ENCODE measurements around the gene FBXO44.

FBXO44 gene

GRCh38 chr1:11664336-11665065 is 9.8 kb downstream of the FBXO44 start:
- Histone ChIP-seq H3K9ac (ENCODE audit: low read length) (peak overlapping the region; percentile 18), H3K27ac (ENCODE audit: low read length) (no peak overlapping the region), H3K36me3 (ENCODE audit: control insufficient read depth, low read depth, low read length) (peaks cover 6% of the 10 kb centered on the region)

GRCh38 chr1:11668516-11668915 is 13.8 kb downstream of the FBXO44 start:
- Histone ChIP-seq H3K9me3 (ENCODE audit: control insufficient read depth, low read depth, low read length) (no peaks in the 10 kb centered on the region), H3K4me1 (ENCODE audit: control insufficient read depth, low read depth, low read length) (no peaks in the 10 kb centered on the region), H3K27ac (ENCODE audit: low read length) (no peak overlapping the region), H3K4me3 (ENCODE audit: low read length) (no peak overlapping the region), H3K9ac (ENCODE audit: low read length) (no peak overlapping the region), H3K36me3 (ENCODE audit: control insufficient read depth, low read depth, low read length) (peaks cover 24% of the 10 kb centered on the region), H3K27me3 (ENCODE audit: control insufficient read depth, insufficient read depth, low read length) (peaks cover 4% of the 10 kb centered on the region)

More at GRCh38 chr1:11664336-11665065, 9.8 kb downstream of the FBXO44 start:
- H3K4me1 ChIP-seq (ENCODE audit: control insufficient read depth, low read depth, low read length), result no peaks in the 10 kb centered on the region
- H3K9me3 ChIP-seq (ENCODE audit: control insufficient read depth, low read depth, low read length), result no peaks in the 10 kb centered on the region
- peaks cover 7% of the 10 kb centered on the region for H3K27me3 ChIP-seq (ENCODE audit: control insufficient read depth, insufficient read depth, low read length)
- peak overlapping the region; percentile 44 for H3K4me3 ChIP-seq (ENCODE audit: low read length)

- H3K9me3 ChIP-seq (ENCODE audit: control insufficient read depth, low read depth, low read length), result no peaks in the 10 kb centered on the region
- H3K36me3 ChIP-seq (ENCODE audit: control insufficient read depth, low read depth, low read length), result peaks cover 45% of the 10 kb centered on the region
- no peak overlapping the region for H3K9ac ChIP-seq (ENCODE audit: low read length)
- no peaks in the 10 kb centered on the region for H3K27me3 ChIP-seq (ENCODE audit: control insufficient read depth, insufficient read depth, low read length)
- H3K27ac ChIP-seq (ENCODE audit: low read length), result no peak overlapping the region
- H3K4me3 ChIP-seq (ENCODE audit: low read length), result no peak overlapping the region
- no peaks in the 10 kb centered on the region for H3K4me1 ChIP-seq (ENCODE audit: control insufficient read depth, low read depth, low read length)
Observed at GRCh38 chr1:11670747-11671146, 16.1 kb downstream of the FBXO44 start.

DNA sequence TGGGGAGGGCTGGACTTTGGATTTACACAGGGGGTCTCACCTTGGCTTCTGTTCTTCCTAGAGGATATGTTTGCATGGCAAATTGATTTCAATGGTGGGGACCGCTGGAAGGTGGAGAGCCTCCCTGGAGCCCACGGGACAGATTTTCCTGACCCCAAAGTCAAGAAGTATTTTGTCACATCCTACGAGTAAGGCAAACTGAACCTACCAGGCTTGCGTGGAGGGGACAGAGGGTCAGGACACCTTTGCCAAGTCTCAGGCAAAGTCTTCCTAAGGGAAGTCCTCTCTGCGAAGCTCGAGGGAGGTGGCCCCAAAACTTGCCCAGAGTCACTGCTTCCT is 16.5 kb downstream of the FBXO44 start:
- H3K9ac ChIP-seq (ENCODE audit: low read length), result no peak overlapping the region
- H3K4me3 ChIP-seq (ENCODE audit: low read length), result no peak overlapping the region
- no peaks in the 10 kb centered on the region for H3K4me1 ChIP-seq (ENCODE audit: control insufficient read depth, low read depth, low read length)
- no peak overlapping the region for H3K27ac ChIP-seq (ENCODE audit: low read length)
- peaks cover 49% of the 10 kb centered on the region for H3K36me3 ChIP-seq (ENCODE audit: control insufficient read depth, low read depth, low read length)
- no peaks in the 10 kb centered on the region for H3K27me3 ChIP-seq (ENCODE audit: control insufficient read depth, insufficient read depth, low read length)
- H3K9me3 ChIP-seq (ENCODE audit: control insufficient read depth, low read depth, low read length), result no peaks in the 10 kb centered on the region

DNA sequence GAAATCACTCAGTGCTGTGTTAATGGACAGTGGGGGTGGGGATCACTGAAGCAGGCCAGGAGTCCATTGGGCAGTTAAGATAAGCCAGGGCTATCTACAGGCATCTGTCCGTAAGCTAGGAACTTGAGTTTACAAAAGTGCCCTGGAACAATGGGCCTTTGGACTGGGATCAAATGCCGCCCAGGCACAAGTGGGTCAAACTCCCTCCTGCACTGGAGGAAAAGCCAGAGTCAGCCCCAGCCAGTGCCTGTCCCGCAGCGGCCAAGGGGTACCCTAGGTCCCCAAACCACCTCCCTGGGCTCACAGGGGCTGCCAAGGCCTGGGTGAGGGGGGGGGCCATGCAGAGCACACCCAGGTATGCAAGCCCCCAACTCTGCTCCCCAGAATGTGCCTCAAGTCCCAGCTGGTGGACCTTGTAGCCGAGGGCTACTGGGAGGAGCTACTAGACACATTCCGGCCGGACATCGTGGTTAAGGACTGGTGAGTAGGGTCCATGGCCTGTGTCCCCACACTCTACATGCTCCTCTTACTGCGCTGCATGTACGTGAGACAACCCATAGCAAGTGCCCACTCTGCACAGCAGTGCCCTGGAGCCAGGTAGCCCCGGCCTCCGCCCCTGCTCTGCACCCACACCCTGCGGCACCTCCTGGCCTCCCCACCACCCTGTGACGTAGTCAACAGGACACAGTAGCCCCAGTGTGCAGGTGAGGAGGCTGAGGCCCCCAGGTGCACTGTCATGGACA is 17.0 kb downstream of the FBXO44 start:
- no peaks in the 10 kb centered on the region for H3K4me1 ChIP-seq (ENCODE audit: control insufficient read depth, low read depth, low read length)
- H3K9ac ChIP-seq (ENCODE audit: low read length), result no peak overlapping the region
- peaks cover 54% of the 10 kb centered on the region for H3K36me3 ChIP-seq (ENCODE audit: control insufficient read depth, low read depth, low read length)
- no peaks in the 10 kb centered on the region for H3K27me3 ChIP-seq (ENCODE audit: control insufficient read depth, insufficient read depth, low read length)
- H3K4me3 ChIP-seq (ENCODE audit: low read length), result no peak overlapping the region
- H3K27ac ChIP-seq (ENCODE audit: low read length), result no peak overlapping the region
- H3K9me3 ChIP-seq (ENCODE audit: control insufficient read depth, low read depth, low read length), result no peaks in the 10 kb centered on the region

- Histone ChIP-seq H3K27me3 (ENCODE audit: control insufficient read depth, insufficient read depth, low read length) (no peaks in the 10 kb centered on the region), H3K9me3 (ENCODE audit: control insufficient read depth, low read depth, low read length) (no peaks in the 10 kb centered on the region), H3K4me1 (ENCODE audit: control insufficient read depth, low read depth, low read length) (no peaks in the 10 kb centered on the region), H3K9ac (ENCODE audit: low read length) (no peak overlapping the region), H3K36me3 (ENCODE audit: control insufficient read depth, low read depth, low read length) (peaks cover 62% of the 10 kb centered on the region), H3K4me3 (ENCODE audit: low read length) (no peak overlapping the region), H3K27ac (ENCODE audit: low read length) (no peak overlapping the region)
Observed at GRCh38 chr1:11673089-11673769, 18.6 kb downstream of the FBXO44 start.

DNA sequence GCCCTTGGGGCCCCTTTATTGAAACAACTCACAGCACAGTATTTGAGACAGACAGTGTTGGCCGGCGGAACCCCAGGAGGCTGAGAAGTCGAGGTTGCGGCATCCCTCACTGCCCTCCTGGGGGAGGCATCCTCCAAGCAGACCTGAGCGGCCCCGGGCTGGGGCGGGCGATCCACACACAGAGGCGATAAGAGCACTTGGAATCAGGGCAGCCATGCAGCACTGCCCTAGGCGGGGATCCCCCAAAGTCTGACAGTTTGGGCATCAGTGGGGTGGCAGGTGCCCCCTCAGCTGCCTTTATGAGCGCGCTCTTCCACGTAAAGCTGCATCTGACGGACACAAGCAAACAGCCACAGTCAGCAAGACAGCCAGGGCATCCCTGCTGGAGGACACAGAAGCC is 19.8 kb downstream of the FBXO44 start:
- peaks cover 71% of the 10 kb centered on the region for H3K36me3 ChIP-seq (ENCODE audit: control insufficient read depth, low read depth, low read length)
- H3K4me1 ChIP-seq (ENCODE audit: control insufficient read depth, low read depth, low read length), result no peaks in the 10 kb centered on the region
- H3K9ac ChIP-seq (ENCODE audit: low read length), result no peak overlapping the region

DNA sequence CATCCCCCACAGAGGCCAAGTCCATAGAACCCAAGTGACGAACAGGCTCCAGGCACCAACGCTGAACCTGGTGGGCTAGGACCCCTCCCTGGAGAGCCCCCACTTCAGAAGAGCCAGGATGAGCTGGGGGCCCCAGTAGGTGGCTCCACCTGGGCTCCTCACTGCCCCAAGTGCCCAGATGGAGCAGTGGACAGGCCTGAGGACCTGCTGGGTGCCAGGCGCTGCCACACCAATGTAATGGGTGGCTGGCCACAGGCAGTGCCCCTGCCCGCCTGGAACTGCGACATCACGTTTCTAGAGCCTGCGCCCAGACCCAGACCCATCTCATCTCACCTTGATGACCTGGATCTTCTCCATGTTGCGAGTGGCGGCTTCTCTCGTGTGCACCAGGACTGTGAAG is 20.6 kb downstream of the FBXO44 start:
- H3K9me3 ChIP-seq (ENCODE audit: control insufficient read depth, low read depth, low read length), result no peaks in the 10 kb centered on the region
- no peak overlapping the region for H3K27ac ChIP-seq (ENCODE audit: low read length)
- no peak overlapping the region for H3K4me3 ChIP-seq (ENCODE audit: low read length)
- peaks cover 71% of the 10 kb centered on the region for H3K36me3 ChIP-seq (ENCODE audit: control insufficient read depth, low read depth, low read length)
- H3K4me1 ChIP-seq (ENCODE audit: control insufficient read depth, low read depth, low read length), result no peaks in the 10 kb centered on the region
- H3K9ac ChIP-seq (ENCODE audit: low read length), result no peak overlapping the region
- H3K27me3 ChIP-seq (ENCODE audit: control insufficient read depth, insufficient read depth, low read length), result no peaks in the 10 kb centered on the region

More for the DNA sequence above, 19.8 kb downstream of the FBXO44 start:
- no peaks in the 10 kb centered on the region for H3K27me3 ChIP-seq (ENCODE audit: control insufficient read depth, insufficient read depth, low read length)
- H3K27ac ChIP-seq (ENCODE audit: low read length), result no peak overlapping the region
- H3K9me3 ChIP-seq (ENCODE audit: control insufficient read depth, low read depth, low read length), result no peaks in the 10 kb centered on the region
- H3K4me3 ChIP-seq (ENCODE audit: low read length), result no peak overlapping the region

- Histone ChIP-seq H3K4me1 (ENCODE audit: control insufficient read depth, low read depth, low read length) (peaks cover under 1% of the 10 kb centered on the region), H3K9ac (ENCODE audit: low read length) (no peak overlapping the region), H3K4me3 (ENCODE audit: low read length) (no peak overlapping the region), H3K36me3 (ENCODE audit: control insufficient read depth, low read depth, low read length) (peaks cover 63% of the 10 kb centered on the region), H3K27me3 (ENCODE audit: control insufficient read depth, insufficient read depth, low read length) (no peaks in the 10 kb centered on the region), H3K27ac (ENCODE audit: low read length) (no peak overlapping the region), H3K9me3 (ENCODE audit: control insufficient read depth, low read depth, low read length) (no peaks in the 10 kb centered on the region)
Observed at GRCh38 chr1:11676386-11677103, 21.9 kb downstream of the FBXO44 start.

- no peaks in the 10 kb centered on the region for H3K9me3 ChIP-seq (ENCODE audit: control insufficient read depth, low read depth, low read length)
- no peaks in the 10 kb centered on the region for H3K27me3 ChIP-seq (ENCODE audit: control insufficient read depth, insufficient read depth, low read length)
- H3K4me3 ChIP-seq (ENCODE audit: low read length), result no peak overlapping the region
- peaks cover 18% of the 10 kb centered on the region for H3K4me1 ChIP-seq (ENCODE audit: control insufficient read depth, low read depth, low read length)
- H3K27ac ChIP-seq (ENCODE audit: low read length), result no peak overlapping the region
- H3K36me3 ChIP-seq (ENCODE audit: control insufficient read depth, low read depth, low read length), result peaks cover 47% of the 10 kb centered on the region
- H3K9ac ChIP-seq (ENCODE audit: low read length), result no peak overlapping the region
Observed at GRCh38 chr1:11678442-11678841, 23.8 kb downstream of the FBXO44 start.
